CD4-positive, alpha-beta memory T cell (primary cell): ENCODE data around the gene TTN. TPM values are rescaled to one million over a fixed set of nuclear protein-coding genes. Genes with fewer than 3 reads are reported as not detected.

Source experiments
- CTCF ChIA-PET: fragments of 350-600 bp; sonication (Branson Sonifier 250); formaldehyde crosslinking; loops from one replicate; lab custom pipeline; 2021; ENCODE audit warnings: inconsistent platforms; ENCODE audit not compliant: partially characterized antibody; lab: Charles Lee
- POLR2A ChIA-PET: fragments of 350-600 bp; sonication (Branson Sonifier 250); formaldehyde crosslinking; loops from one replicate; lab custom pipeline; 2021; ENCODE audit not compliant: partially characterized antibody; lab: Charles Lee
- DNase-seq, 5 donors: peaks; one replicate each; pipeline versions ENCODE4 v3.0.0 to v3.0.0-alpha.2; 2020 to 2022; ENCODE audit warnings: mixed read lengths in 1 of 5
- H3K27ac ChIP-seq: one replicate; pipeline ENCODE4 v1.7.0; 2013; ENCODE audit warnings: low read depth, low read length
- H3K27me3 ChIP-seq: 2 replicates; pipeline ENCODE4 v1.7.0; 2013; ENCODE audit warnings: mild to moderate bottlenecking, low read length, moderate library complexity; ENCODE audit not compliant: insufficient read depth
- H3K36me3 ChIP-seq: 2 replicates; pipeline ENCODE4 v1.7.0; 2013; ENCODE audit warnings: mild to moderate bottlenecking, low read length, moderate library complexity; ENCODE audit not compliant: insufficient read depth
- H3K4me1 ChIP-seq: 2 replicates; pipeline ENCODE4 v1.7.0; 2013; ENCODE audit warnings: mild to moderate bottlenecking, low read length, moderate library complexity; ENCODE audit not compliant: insufficient read depth
- H3K4me3 ChIP-seq, 2 donors: one replicate each; pipeline ENCODE4 v1.7.0; 2013; ENCODE audit warnings: low read length in 2 of 2, mild to moderate bottlenecking in 1 of 2
- H3K9me3 ChIP-seq, 2 donors: one replicate each; pipeline ENCODE4 v1.7.0; 2013; ENCODE audit warnings: low read length in 2 of 2, control low read depth in 1 of 2; ENCODE audit not compliant: control insufficient read depth in 1 of 2
- H3K27ac Mint-ChIP-seq, 7 donors: one replicate each; pipeline ENCODE4 v1.8.0; 2020 to 2021; ENCODE audit warnings: mixed read lengths in 7 of 7, mild to moderate bottlenecking in 6 of 7, inconsistent platforms in 3 of 7, moderate library complexity in 3 of 7
- H3K27me3 Mint-ChIP-seq, 2 donors: one replicate each; pipeline ENCODE4 v1.8.0; 2020 to 2021; ENCODE audit warnings: mixed read lengths in 2 of 2
- H3K36me3 Mint-ChIP-seq, 2 donors: one replicate each; pipeline ENCODE4 v1.8.0; 2020 to 2021; ENCODE audit warnings: mixed read lengths in 2 of 2, inconsistent platforms in 1 of 2, mild to moderate bottlenecking in 1 of 2
- H3K4me1 Mint-ChIP-seq, 4 donors: one replicate each; pipeline ENCODE4 v1.8.0; 2020 to 2021; ENCODE audit warnings: mixed read lengths in 4 of 4, mild to moderate bottlenecking in 1 of 4
- H3K4me3 Mint-ChIP-seq, 8 donors: one replicate each; pipeline ENCODE4 v1.8.0; 2020 to 2021; ENCODE audit warnings: mixed read lengths in 8 of 8, mild to moderate bottlenecking in 7 of 8, moderate library complexity in 6 of 8, inconsistent platforms in 3 of 8
- H3K9me3 Mint-ChIP-seq, 8 donors: one replicate each; pipeline ENCODE4 v1.8.0; 2020 to 2021; ENCODE audit warnings: mixed read lengths in 8 of 8, mild to moderate bottlenecking in 5 of 8, inconsistent platforms in 3 of 8, moderate library complexity in 1 of 8
- intact Hi-C: fragments of 100-400 bp; cut with micrococcal nuclease; formaldehyde crosslinking; loops from one replicate; pipeline ENCODE4 v1.15.1; 2023
- polyA plus RNA-seq, 2 donors: library from polyadenylated mRNA; unstranded; fragments of 300-500 nt; fragmentation: Illumina TruSeq; gene quantifications; one replicate each; pipeline ENCODE4 v1.2.3, GENCODE V29; 2021
- total RNA-seq, 2 experiments: library from RNA; stranded (reverse); gene quantifications; one replicate each; pipeline ENCODE4 v1.2.3, GENCODE V29; 2021

Gene TTN
- total and polyA plus RNA-seq, 4 experiments from 2014 or later: 0.22 to 8.6 (median 5.0) TPM

DNA sequence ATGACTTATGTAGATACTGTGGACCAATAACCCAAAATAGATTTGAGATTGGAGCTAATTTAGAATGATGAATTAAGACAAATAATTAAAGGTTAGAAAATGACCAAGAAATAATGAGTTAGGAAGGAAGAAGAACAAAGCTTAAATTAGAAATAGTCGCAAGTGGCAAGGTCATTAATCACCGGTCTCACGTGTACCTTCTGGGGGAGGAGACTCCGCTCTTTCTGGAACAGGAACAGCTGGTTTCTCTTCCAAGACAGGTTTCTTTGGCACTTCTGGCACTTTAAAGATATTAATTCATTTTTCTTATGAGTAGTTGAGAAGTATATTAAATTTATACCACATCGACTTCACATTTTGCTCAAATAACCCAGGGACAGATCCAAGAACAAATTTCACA lies 156.7 kb downstream of the TTN start:
- no peaks in the 10 kb centered on the region for H3K4me1 Mint-ChIP-seq
- H3K27ac ChIP-seq: no peak overlapping the region
- H3K36me3 Mint-ChIP-seq: peaks cover 4 to 5% of the 10 kb centered on the region in 2 donors
- H3K9me3 ChIP-seq: no peaks in the 10 kb centered on the region
- H3K4me1 ChIP-seq: no peaks in the 10 kb centered on the region
- POLR2A ChIA-PET: no interaction called here
- peaks cover 0 to 3% (median 0%) of the 10 kb centered on the region in 8 donors for H3K9me3 Mint-ChIP-seq
- CTCF ChIA-PET: no interaction called here
- no peak overlapping the region for H3K4me3 Mint-ChIP-seq
- H3K4me3 ChIP-seq: no peak overlapping the region
- intact Hi-C loops: no loop called here
- DNase-seq: no peak
- H3K27me3 Mint-ChIP-seq: peaks cover 0 to 4% of the 10 kb centered on the region in 2 donors
- no peaks in the 10 kb centered on the region for H3K27me3 ChIP-seq
- no peak overlapping the region for H3K27ac Mint-ChIP-seq
- no peaks in the 10 kb centered on the region for H3K36me3 ChIP-seq

DNA sequence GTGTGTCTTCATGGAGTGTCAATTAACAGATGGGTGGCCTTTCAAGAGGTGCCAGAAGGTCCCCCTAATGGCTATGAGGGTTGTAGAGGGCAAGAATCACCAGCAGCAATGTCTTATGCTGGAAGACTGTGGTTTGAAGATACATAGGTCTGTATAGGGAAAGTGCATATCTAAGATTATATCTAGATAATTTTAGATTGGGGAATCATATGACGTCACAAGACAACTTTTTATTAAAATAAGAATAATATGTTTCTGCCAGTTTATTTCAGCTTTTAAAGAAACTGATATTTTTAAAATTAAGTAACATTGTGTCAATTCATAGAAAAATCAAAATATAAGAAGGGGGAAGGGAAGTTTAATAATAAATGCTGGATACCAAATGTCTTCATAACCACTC lies 162.3 kb downstream of the TTN start:
- Histone ChIP-seq H3K4me1 (no peaks in the 10 kb centered on the region), H3K27me3 (no peaks in the 10 kb centered on the region), H3K9me3 (no peaks in the 10 kb centered on the region), H3K27ac (no peak overlapping the region), H3K36me3 (no peaks in the 10 kb centered on the region), H3K4me3 (no peak overlapping the region)
- Mint-ChIP-seq H3K4me3 (no peak overlapping the region), H3K27me3 (no peaks in the 10 kb centered on the region), H3K27ac (no peak overlapping the region), H3K36me3 (peaks cover 2 to 4% of the 10 kb centered on the region in 2 donors), H3K4me1 (no peaks in the 10 kb centered on the region), H3K9me3 (peaks cover 0 to 3% (median 0%) of the 10 kb centered on the region in 8 donors)
- ChIA-PET POLR2A (no interaction called here), CTCF (no interaction called here)
- DNase-seq: no peak
- intact Hi-C loops: no loop called here

- no peaks in the 10 kb centered on the region for H3K4me1 Mint-ChIP-seq
- H3K36me3 Mint-ChIP-seq: peaks cover 0 to 2% of the 10 kb centered on the region in 2 donors
- intact Hi-C loops: no loop called here
- Histone ChIP-seq H3K4me3 (no peak overlapping the region), H3K9me3 (no peaks in the 10 kb centered on the region), H3K27me3 (no peaks in the 10 kb centered on the region), H3K36me3 (no peaks in the 10 kb centered on the region), H3K27ac (no peak overlapping the region), H3K4me1 (no peaks in the 10 kb centered on the region)
- no peak overlapping the region for H3K27ac Mint-ChIP-seq
- no peak overlapping the region for H3K4me3 Mint-ChIP-seq
- CTCF ChIA-PET: no interaction called here
- POLR2A ChIA-PET: no interaction called here
- no peaks in the 10 kb centered on the region for H3K27me3 Mint-ChIP-seq
- DNase-seq: no peak
- H3K9me3 Mint-ChIP-seq: peaks cover 0 to 3% (median 0%) of the 10 kb centered on the region in 8 donors
Measured at GRCh38 chr2:178641498-178641897, 165.7 kb downstream of the TTN start.

DNA sequence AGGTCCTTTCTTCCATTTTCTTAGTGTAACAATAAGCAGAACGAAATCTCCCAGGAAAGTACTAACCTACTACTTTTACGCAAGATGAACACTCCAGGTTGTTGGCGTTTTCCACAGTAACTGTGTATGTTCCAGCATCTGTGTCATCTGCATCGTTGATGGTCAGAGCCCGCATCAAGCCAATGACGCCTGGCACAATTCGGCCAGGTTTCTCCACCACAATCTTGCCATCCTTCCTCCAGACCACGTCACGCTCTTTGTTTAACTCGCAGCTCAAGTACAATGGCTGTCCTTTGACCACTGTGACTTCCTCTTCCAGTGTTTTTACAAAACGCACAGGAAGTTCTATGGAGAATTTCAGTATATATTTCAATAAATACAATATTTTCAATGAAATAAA lies 171.3 kb downstream of the TTN start:
- no peak overlapping the region for H3K27ac Mint-ChIP-seq
- no peak overlapping the region for H3K4me3 Mint-ChIP-seq
- Histone ChIP-seq H3K4me1 (no peaks in the 10 kb centered on the region), H3K27ac (no peak overlapping the region), H3K36me3 (no peaks in the 10 kb centered on the region), H3K4me3 (no peak overlapping the region), H3K9me3 (no peaks in the 10 kb centered on the region), H3K27me3 (no peaks in the 10 kb centered on the region)
- POLR2A ChIA-PET: no interaction called here
- H3K27me3 Mint-ChIP-seq: no peaks in the 10 kb centered on the region
- DNase-seq: no peak
- CTCF ChIA-PET: no interaction called here
- peaks cover 4 to 7% of the 10 kb centered on the region in 2 donors for H3K36me3 Mint-ChIP-seq
- intact Hi-C loops: no loop called here
- H3K9me3 Mint-ChIP-seq: peaks cover 0 to 2% (median 0%) of the 10 kb centered on the region in 8 donors
- H3K4me1 Mint-ChIP-seq: no peaks in the 10 kb centered on the region

DNA sequence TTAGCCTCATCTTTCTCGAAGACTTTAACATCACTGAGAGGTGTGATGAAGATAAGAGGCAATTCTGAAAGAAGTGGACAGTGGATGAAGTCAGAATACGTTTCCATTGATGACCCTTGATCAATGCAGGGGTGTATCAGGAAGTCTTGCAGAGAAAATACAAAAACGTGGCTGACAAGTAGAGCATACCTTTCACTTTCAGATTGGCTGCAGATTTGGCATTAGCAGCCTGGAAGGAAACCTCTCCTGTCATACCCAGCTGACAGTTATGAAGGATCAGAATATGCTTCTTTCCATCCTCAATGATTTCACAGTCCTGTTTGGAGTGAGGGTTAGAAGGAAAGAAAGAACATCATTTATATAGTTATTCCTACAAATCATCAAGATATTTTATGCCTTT lies 174.5 kb downstream of the TTN start:
- Mint-ChIP-seq H3K4me3 (no peak overlapping the region), H3K27me3 (peaks cover 0 to 1% of the 10 kb centered on the region in 2 donors), H3K9me3 (peaks cover 0 to 2% (median 0%) of the 10 kb centered on the region in 8 donors), H3K27ac (no peak overlapping the region), H3K4me1 (no peaks in the 10 kb centered on the region), H3K36me3 (peaks cover 4 to 7% of the 10 kb centered on the region in 2 donors)
- Histone ChIP-seq H3K27ac (no peak overlapping the region), H3K36me3 (no peaks in the 10 kb centered on the region), H3K9me3 (no peaks in the 10 kb centered on the region), H3K27me3 (no peaks in the 10 kb centered on the region), H3K4me1 (no peaks in the 10 kb centered on the region), H3K4me3 (no peak overlapping the region)
- ChIA-PET POLR2A (no interaction called here), CTCF (interaction anchor here (1.0 kb wide), 1 partner anchor 69 kb away, joined by 3 read pairs; no protein-coding TSS in a partner anchor)
- intact Hi-C loops: no loop called here
- DNase-seq: no peak

DNA sequence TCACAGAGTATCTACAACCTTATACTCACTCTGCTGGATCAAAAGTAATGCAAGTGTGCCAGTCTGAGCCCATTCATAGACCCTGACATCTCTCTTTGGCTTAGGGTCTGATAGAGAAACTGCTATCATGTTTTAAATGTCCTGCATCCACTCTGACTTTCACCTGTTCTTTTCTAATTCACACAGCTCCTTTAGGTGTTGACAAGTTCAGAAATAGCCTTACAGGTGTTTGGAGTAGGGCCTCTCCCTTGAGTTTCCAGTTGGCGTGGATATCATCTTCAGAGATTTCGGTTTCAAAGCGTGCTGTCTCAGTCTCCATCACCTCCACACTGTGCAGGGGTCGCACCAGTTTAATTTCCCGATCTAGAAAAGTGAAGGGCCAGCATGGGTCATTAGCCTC lies 176.6 kb downstream of the TTN start:
- Mint-ChIP-seq H3K9me3 (no peaks in the 10 kb centered on the region), H3K27me3 (peaks cover 0 to 1% of the 10 kb centered on the region in 2 donors), H3K4me1 (no peaks in the 10 kb centered on the region), H3K27ac (no peak overlapping the region), H3K36me3 (peaks cover 4 to 7% of the 10 kb centered on the region in 2 donors), H3K4me3 (no peak overlapping the region)
- Histone ChIP-seq H3K4me1 (no peaks in the 10 kb centered on the region), H3K4me3 (no peak overlapping the region), H3K9me3 (no peaks in the 10 kb centered on the region), H3K27ac (no peak overlapping the region), H3K36me3 (no peaks in the 10 kb centered on the region), H3K27me3 (no peaks in the 10 kb centered on the region)
- ChIA-PET POLR2A (no interaction called here), CTCF (interaction anchor here (1.2 kb wide), 1 partner anchor 9 kb away, joined by 3 read pairs; no protein-coding TSS in a partner anchor)
- intact Hi-C loops: no loop called here
- DNase-seq: no peak

- Histone ChIP-seq H3K4me1 (no peaks in the 10 kb centered on the region), H3K27ac (no peak overlapping the region), H3K36me3 (no peaks in the 10 kb centered on the region), H3K9me3 (no peaks in the 10 kb centered on the region), H3K27me3 (no peaks in the 10 kb centered on the region), H3K4me3 (no peak overlapping the region)
- POLR2A ChIA-PET: no interaction called here
- Mint-ChIP-seq H3K4me1 (no peaks in the 10 kb centered on the region), H3K27me3 (peaks cover 0 to 1% of the 10 kb centered on the region in 2 donors), H3K9me3 (no peaks in the 10 kb centered on the region), H3K4me3 (no peak overlapping the region), H3K27ac (no peak overlapping the region), H3K36me3 (peaks cover 4 to 7% of the 10 kb centered on the region in 2 donors)
- intact Hi-C loops: no loop called here
- CTCF ChIA-PET: interaction anchor here (1.2 to 1.9 kb wide), 2 partner anchors 8 to 71 kb away, joined by 3 to 5 read pairs; no protein-coding TSS in a partner anchor
- no peak for DNase-seq
Measured at GRCh38 chr2:178629463-178629862, 177.8 kb downstream of the TTN start.
